Stimulated activated CD4-positive, alpha-beta T cell treated with anti-CD3 and anti-CD28 coated beads, TNF-alpha, amount 100 ng/mL, for 24 hours (primary cell): Measurements from ENCODE around the gene GRN.
"Not testable (repeated sequence)": the region's sequence is repeated elsewhere in the genome, so short reads cannot be mapped to it uniquely, and the experiment has no call there.

Source experiments
- DNase-seq, 3 experiments: peaks; one replicate each; pipeline ENCODE4 v3.0.0-alpha.2; 2020; ENCODE audit warnings: low read depth in 3 of 3

The GRN gene

DNA sequence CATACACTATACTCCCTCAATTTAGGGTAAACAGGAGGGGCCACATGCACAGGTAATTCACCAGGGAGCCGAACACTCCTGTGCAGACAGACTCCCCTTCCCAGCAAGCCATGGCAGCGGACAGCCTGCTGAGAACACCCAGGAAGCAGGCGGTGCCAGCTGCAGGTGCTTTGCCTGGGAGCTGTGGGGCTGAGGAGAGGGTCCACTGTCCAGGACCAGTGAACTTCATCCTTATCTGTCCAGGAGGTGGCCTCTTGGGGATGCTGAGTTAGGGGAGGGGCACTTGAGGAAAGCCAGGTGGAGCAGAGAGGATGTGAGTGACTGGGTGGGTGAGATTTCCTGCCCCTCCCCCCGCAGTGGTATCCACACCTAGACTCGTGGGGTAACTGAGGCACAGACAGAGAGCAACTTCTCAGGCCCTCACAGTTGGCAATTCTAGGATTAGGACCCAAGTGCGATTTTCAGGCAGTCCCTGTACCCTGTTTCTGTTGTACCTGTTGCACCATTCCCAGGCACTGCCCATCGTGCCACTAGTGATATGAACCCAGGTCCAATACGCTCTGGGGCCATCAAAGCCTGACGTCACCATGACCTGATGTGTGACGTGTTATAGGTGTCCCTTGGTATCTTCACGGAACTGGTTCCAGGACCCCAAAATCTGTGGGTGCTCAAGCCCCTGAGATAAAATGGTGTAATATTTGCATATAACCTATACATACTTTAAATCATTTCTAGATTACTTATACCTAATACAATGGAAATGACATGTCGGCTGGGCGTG lies 1.2 kb downstream of the GRN start:
- no peak for DNase-seq

DNA sequence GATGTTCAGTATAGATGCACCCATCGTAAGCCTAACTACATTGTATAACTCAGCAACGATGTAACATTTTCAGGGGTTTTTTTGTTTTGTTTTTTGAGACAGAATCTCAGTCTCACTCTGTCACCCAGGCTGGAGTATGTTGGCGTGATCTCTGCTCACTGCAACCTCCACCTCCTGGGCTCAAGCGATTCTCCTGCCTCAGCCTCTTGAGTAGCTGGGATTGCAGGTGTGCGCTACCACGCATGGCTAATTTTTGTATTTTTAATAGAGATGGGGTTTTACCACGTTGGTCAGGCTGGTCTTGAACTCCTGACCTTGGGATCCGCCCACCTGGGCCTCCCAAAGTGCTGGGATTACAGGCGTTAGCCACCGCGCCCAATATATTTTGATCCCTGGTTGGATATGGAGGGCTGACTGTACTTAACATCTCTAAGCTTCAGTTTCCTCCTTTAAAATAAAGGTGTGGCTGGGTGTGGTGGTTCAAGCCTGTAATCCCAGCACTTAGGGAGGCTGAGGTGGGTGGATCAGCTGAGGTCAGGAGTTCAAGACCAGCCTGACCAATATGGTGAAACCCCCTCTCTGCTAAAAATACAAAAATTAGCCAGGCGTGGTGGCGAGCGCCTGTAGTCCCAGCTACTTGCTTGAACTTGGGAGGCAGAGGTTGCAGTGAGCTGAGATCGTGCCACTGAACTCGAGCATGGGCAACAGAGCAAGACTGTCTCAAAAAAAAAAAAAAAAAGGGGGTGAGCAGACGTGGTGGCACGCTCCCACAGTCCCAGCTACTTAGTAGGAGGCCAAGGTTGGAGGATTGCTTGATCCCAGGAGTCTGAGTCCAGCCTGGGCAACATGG lies 2.3 kb downstream of the GRN start:
- DNase-seq, result not testable (repeated sequence)

DNA sequence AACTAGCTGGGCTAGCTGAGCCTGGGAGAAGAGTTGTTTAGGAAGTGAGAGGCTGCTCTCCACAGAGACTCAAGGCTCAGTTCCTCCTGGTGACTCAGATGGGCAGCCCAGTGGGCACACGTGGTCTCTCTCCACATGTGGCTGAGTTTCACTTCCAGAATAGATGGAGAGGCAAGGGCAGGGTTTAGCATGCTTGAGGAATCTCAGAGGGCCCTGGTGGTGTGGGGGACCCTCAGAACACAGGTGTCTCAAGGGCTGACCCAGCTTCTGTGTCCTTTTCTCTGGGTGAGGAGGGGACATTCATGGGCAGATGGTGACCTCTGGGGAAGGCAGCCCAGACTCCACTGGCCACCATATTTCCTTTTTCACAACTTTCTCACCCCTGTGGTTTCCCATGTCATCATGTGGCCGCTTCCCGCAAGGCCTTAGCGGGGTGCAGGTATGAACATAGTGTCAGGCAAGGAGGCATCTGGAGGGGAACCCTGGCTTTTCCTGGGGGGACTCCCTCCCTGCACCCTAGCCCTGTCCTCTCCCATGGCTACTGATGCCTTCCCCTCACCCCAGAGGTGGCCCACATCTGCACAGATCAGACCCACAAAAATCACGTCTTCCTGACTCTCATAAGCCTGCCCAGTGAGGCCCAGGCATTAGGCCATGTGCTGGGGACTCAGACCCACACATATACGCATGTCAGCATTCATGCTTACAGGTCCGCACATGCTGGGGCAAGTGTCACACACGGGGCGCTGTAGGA lies 3.3 kb downstream of the GRN start:
- no peak for DNase-seq

- DNase-seq, result no peak
Observed at GRCh38 chr17:44348988-44349364, 3.9 kb downstream of the GRN start.

- DNase-seq, result no peak
Observed at GRCh38 chr17:44349553-44350070, 4.5 kb downstream of the GRN start.

DNA sequence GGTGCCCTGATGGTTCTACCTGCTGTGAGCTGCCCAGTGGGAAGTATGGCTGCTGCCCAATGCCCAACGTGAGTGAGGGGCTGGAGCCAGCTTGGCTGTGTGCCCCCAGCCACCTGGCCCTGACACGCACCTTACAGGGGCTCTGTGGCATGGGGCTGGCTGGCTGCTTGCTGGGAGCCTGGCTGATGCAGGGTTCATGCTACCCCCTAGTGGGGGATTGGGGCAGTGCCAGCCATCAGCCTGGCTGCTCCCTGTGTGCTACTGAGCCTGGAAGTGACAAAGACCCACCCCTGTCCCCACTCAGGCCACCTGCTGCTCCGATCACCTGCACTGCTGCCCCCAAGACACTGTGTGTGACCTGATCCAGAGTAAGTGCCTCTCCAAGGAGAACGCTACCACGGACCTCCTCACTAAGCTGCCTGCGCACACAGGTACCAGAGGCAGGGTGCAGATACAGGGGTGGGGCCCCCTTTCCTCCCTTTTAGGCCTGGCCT lies 5.7 kb downstream of the GRN start:
- DNase-seq, result peak; percentile 50 to 73 (median 54)

DNA sequence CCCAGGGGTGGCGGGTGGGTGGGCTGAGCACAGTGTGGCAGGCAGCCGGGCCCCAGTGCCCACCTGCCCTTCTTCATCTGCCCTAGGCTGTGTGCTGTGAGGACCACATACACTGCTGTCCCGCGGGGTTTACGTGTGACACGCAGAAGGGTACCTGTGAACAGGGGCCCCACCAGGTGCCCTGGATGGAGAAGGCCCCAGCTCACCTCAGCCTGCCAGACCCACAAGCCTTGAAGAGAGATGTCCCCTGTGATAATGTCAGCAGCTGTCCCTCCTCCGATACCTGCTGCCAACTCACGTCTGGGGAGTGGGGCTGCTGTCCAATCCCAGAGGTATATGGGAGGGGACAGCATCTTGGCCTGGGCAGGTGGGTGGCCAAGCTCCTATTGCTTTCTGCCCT lies 6.4 kb downstream of the GRN start:
- DNase-seq, result no peak

DNA sequence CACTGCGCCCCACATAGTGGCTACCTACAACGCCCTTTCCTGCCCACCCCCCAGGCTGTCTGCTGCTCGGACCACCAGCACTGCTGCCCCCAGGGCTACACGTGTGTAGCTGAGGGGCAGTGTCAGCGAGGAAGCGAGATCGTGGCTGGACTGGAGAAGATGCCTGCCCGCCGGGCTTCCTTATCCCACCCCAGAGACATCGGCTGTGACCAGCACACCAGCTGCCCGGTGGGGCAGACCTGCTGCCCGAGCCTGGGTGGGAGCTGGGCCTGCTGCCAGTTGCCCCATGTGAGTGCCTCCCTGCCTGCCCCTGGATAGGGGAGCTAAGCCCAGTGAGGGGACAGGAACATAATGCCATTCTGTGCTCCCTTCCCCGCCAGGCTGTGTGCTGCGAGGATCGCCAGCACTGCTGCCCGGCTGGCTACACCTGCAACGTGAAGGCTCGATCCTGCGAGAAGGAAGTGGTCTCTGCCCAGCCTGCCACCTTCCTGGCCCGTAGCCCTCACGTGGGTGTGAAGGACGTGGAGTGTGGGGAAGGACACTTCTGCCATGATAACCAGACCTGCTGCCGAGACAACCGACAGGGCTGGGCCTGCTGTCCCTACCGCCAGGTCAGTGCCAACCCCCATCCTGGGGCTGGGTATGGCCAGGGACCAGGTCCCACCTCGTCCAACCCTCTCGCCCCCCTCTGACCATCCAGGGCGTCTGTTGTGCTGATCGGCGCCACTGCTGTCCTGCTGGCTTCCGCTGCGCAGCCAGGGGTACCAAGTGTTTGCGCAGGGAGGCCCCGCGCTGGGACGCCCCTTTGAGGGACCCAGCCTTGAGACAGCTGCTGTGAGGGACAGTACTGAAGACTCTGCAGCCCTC lies 7.1 kb downstream of the GRN start:
- DNase-seq, result no peak

- no peak for DNase-seq
Observed at GRCh38 chr17:44352828-44353671, 7.9 kb downstream of the GRN start.

DNA sequence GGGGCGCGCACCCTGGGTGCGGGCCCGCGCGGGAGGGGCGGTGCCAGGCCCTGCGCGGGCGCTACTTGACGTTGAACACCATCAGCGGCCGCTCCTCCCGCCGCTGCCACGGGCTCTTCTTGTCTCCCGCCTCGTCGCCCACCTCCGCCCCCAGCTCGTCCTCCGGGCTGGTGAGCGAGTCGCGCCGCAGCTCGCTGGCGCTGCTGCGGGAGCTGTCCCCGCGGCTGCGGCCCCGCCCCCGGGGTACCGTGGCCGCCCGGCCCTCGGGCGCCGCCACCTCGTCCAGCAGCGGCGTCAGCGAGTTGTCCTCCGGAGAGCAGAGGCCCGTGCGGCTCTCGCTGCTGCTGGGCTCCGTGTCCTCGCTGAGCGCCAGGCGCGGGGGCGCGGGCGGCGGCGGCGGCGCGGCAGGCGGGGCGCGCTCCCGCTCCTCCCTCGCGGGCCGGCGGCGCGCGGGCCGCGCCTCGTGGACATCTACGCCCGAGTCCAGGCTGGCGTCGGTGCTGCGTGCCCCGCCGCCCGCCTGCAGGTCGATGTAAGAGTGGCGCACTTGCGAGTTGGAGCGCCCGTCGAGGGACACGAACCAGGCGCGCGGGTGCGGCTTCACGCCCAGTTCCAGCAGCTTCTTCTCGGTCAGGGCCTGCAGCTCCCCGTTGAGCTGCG lies 8.7 kb downstream of the GRN start:
- DNase-seq, result no peak

GRCh38 chr17:44354582-44355561 lies 9.8 kb downstream of the GRN start:
- DNase-seq, result peak in 1 of 3 experiments; percentile 44

DNA sequence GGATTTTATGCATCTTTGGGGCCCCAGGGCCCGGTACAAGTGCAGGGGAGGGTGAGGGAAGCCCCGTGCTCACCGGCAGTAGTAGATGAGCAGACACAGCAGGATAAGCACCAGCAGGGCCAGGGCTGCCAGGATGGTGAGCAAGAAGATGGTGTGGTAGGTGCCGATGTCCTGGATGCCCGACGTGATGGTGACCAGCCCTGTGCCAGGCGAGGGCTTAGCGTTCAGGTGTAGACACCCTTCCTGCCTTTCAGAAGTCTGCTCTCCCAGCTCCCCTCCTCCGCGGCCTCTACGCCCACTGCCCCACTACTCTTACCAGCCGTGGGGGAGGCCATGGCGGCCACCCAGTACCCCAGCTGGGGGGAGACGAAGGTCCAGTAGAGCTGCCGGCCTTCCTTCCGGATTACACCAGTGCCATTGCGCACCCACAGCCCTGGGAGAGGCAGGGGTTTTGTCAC lies 10.6 kb downstream of the GRN start:
- DNase-seq, result no peak

GRCh38 chr17:44356241-44356640 lies 11.1 kb downstream of the GRN start:
- no peak for DNase-seq

GRCh38 chr17:44358066-44358465 lies 13.0 kb downstream of the GRN start:
- DNase-seq, result no peak

GRCh38 chr17:44359006-44359405 lies 13.9 kb downstream of the GRN start:
- no peak for DNase-seq

DNA sequence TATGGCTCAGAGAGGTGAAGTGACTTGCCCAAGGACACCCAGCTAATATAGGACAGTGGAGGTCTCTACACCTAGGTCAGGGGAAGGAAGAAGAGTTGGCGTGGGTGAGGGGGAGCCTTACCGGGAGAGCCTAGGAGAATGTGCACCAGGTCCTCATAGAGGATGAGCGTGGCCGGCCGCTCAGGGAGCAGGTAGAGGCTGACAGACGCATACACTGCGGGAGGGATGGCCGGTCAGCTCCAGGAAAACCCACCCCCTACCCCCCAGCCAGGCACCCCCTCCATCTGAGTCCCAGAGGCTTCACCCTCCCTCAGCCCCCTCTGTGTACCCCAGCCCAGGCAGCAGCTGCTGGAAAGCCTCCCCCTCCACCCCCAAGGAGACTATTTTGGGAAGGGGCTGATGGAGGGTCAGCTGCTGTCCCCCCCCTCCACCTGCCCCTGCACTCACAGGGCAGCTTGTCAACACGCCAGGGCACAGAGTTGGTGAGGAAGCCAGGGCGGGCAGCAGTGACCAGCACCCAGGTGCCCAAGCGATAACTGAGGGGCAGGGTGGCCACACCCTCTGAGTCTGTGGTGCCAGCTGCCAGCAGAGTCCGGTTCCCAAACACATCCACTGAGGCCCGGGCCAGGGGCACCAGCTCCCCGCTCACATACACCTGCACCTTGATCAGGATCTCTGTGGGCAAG lies 14.5 kb downstream of the GRN start:
- DNase-seq, result no peak

DNA sequence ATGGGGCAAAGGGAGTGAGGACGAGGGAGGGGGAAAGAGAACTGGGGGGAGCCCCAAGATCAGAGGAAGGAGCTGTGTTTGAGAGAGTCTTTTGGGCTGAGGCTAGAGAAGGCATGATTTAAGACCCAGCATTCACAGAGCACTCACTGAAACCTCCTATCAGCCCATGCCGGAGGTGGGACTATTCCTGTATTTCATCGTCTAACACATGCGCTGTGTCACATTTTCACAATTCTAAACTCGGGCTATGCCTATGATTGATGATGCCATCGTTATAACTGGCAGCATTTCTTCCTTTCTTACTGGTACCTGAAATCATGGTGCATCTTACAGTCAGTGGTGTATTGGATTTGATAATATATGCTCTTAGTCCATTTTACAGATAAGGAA lies 15.0 kb downstream of the GRN start:
- DNase-seq, result no peak

DNA sequence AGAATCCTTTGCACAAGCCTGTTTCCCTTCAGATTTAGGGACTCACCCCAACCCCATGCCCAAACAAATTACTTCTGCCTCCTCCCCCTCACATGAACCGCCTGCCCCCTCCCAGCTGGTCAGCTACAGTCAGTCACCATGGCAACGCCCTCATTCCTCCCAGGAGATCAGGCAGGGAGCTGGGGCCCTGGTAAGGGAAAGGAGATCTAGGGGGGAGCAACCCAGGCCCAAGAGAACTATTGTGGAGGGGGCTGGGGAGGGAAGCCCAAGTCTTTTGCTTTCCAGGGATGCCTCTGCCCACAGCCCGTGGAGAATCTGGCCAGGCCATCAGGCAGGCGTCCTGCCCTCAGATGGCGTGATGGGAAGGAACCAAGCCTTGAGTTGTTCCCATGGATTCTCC lies 15.7 kb downstream of the GRN start:
- DNase-seq, result no peak
